ENCODE results near the gene TP53I13. TPM values are rescaled to one million over a fixed set of nuclear protein-coding genes. Genes with fewer than 3 reads are reported as not detected.
"Not testable (repeated sequence)": the region's sequence is repeated elsewhere in the genome, so short reads cannot be mapped to it uniquely, and the experiment has no call there.

The TP53I13 gene
- total RNA-seq, 2 experiments from 2014 or later, result 46.7 to 50.2 TPM

DNA sequence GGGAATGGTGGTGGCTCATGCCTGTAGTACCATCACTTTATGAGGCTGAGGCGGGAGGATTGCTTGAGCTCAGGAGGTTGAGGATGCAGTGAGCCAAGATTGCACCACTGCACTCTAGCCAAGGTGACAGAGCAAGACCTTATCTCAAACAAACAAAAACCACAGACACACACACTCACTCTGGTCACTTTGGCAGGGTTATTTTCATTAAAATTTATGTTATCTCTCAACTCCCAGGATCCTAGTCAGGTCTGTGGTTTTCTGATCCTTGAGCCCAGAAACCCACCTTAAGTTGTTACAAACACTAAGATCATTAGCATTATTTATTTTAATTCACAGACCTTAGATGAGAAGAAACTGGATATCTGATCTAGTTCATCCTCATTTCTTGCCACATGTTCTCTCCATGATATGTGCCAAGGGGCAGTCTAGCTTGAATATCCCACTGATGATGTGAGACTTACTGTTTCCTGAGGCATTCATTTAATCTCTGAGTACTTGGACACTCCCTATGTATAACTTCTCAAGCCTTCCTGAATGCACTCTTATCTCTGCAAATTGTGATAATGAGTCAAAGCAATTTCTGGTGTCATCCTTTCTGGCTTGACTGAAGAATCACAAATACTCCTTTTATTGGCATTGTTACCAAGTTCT is 11.3 kb upstream of the TP53I13 start:
- peaks cover 21% of the 10 kb centered on the region for H3K4me1 Mint-ChIP-seq (ENCODE audit: low read depth)
- intact Hi-C loops (cut with micrococcal nuclease), result no loop called here
- peaks cover 3% of the 10 kb centered on the region for H3K36me3 Mint-ChIP-seq (ENCODE audit: low read depth)
- H3K4me3 Mint-ChIP-seq, result no peak overlapping the region
- CTCF ChIA-PET, result interaction anchor here (0.6 to 3.5 kb wide), 3 partner anchors 15 to 337 kb away, joined by 3 to 14 read pairs (median 3); no protein-coding TSS in a partner anchor
- H3K27ac Mint-ChIP-seq, result no peak overlapping the region
- TF ChIP-seq, protein P1, sequence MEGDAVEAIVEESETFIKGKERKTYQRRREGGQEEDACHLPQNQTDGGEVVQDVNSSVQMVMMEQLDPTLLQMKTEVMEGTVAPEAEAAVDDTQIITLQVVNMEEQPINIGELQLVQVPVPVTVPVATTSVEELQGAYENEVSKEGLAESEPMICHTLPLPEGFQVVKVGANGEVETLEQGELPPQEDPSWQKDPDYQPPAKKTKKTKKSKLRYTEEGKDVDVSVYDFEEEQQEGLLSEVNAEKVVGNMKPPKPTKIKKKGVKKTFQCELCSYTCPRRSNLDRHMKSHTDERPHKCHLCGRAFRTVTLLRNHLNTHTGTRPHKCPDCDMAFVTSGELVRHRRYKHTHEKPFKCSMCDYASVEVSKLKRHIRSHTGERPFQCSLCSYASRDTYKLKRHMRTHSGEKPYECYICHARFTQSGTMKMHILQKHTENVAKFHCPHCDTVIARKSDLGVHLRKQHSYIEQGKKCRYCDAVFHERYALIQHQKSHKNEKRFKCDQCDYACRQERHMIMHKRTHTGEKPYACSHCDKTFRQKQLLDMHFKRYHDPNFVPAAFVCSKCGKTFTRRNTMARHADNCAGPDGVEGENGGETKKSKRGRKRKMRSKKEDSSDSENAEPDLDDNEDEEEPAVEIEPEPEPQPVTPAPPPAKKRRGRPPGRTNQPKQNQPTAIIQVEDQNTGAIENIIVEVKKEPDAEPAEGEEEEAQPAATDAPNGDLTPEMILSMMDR (IDR thresholded peaks at IDR 0.05), result no peak
- POLR2A ChIA-PET, result interaction anchor here (0.8 to 1.2 kb wide), 2 partner anchors 8 to 187 kb away, joined by 3 to 5 read pairs; no protein-coding TSS in a partner anchor
- no peak for DNase-seq
- ATAC-seq, result peak; percentile 50
- no peaks in the 10 kb centered on the region for H3K9me3 Mint-ChIP-seq
- H3K27me3 Mint-ChIP-seq, result no peaks in the 10 kb centered on the region

DNA sequence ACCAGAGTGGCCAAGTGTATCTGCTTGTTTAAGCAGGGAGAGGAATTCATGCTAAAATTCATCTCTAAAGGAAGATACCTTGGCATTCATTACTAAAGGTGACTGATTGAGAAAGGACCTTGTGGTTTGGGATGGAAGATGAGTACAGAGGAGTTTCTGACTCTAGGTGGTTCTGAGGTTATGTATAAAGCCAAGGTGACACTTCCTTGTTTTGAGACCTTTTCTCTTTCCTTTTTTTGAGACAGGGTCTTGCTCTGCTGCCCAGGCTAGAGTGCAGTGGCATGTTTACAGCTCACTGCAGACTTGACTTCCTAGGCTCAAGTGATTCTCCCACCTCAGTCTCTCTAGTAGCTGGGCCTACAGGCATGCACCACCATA is 10.8 kb upstream of the TP53I13 start:
- CTCF ChIA-PET, result interaction anchor here (3.5 kb wide), 1 partner anchor 188 kb away, joined by 14 read pairs; no protein-coding TSS in a partner anchor
- Mint-ChIP-seq H3K36me3 (ENCODE audit: low read depth) (peaks cover 7% of the 10 kb centered on the region), H3K27ac (no peak overlapping the region), H3K4me3 (no peak overlapping the region), H3K4me1 (ENCODE audit: low read depth) (peaks cover 25% of the 10 kb centered on the region), H3K27me3 (no peaks in the 10 kb centered on the region), H3K9me3 (no peaks in the 10 kb centered on the region)
- POLR2A ChIA-PET, result interaction anchor here (0.8 kb wide), 1 partner anchor 60 kb away, joined by 3 read pairs; no protein-coding TSS in a partner anchor
- ATAC-seq (peak; percentile 62), DNase-seq (no peak)
- TF ChIP-seq, protein P1 (IDR thresholded peaks at IDR 0.05), result no peak
- intact Hi-C loops (cut with micrococcal nuclease), result no loop called here

DNA sequence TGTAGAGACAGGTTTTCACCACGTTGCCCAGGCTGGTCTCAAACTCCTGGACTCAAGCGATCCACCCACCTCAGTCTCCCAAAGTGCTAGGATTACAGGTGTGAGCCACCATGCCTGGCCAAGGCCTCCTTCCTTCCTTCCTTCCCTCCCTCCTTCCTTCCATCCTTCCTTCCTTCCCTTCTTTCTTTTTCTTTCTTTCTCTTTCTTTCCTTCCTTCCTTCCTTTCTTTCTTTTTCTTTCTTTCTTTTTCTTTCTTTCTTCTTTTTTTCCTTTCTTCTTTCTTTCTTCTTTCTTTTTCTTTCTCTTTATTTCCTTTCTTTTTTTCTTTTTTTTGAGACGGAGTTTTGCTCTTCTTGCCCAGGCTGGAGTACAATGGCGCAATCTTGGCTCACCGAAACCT is 10.4 kb upstream of the TP53I13 start:
- POLR2A ChIA-PET, result interaction anchor here (0.8 kb wide), 1 partner anchor 59 kb away, joined by 3 read pairs; no protein-coding TSS in a partner anchor
- ATAC-seq; DNase-seq; H3K27ac Mint-ChIP-seq; H3K36me3 Mint-ChIP-seq (ENCODE audit: low read depth); intact Hi-C loops (cut with micrococcal nuclease); H3K9me3 Mint-ChIP-seq; H3K27me3 Mint-ChIP-seq; H3K4me3 Mint-ChIP-seq: not testable (repeated sequence)
- CTCF ChIA-PET, result interaction anchor here (0.9 to 3.5 kb wide), 2 partner anchors 188 kb away, joined by 5 to 14 read pairs; no protein-coding TSS in a partner anchor
- peaks cover 29% of the 10 kb centered on the region for H3K4me1 Mint-ChIP-seq (ENCODE audit: low read depth)

DNA sequence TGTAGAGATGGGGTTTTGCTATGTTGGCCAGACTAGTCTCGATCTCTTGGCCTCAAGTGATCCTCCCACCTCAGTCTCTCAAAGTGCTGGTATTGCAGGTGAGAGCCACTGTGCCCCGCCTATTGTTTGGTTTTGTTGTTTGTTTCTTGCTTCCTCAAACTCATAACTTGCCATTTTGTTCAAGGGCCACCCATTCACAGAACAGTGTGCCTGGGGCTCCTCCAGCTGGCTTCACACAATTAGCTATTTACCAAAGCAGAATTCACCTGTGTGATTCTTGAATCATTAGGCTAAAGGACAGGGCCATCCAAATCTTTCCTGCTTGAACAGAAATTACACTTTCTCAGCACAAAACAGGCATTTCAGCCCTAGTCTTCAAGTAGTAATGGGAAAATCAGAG is 8.9 kb upstream of the TP53I13 start:
- DNase-seq, result no peak
- POLR2A ChIA-PET, result interaction anchor here (1.0 kb wide), 1 partner anchor 14 kb away, joined by 3 read pairs; no protein-coding TSS in a partner anchor
- ATAC-seq, result no peak
- CTCF ChIA-PET, result no interaction called here
- TF ChIP-seq, protein P1 (IDR thresholded peaks at IDR 0.05), result no peak
- H3K27ac Mint-ChIP-seq, result no peak overlapping the region
- H3K36me3 Mint-ChIP-seq (ENCODE audit: low read depth), result peaks cover 14% of the 10 kb centered on the region
- H3K4me1 Mint-ChIP-seq (ENCODE audit: low read depth), result peaks cover 36% of the 10 kb centered on the region
- H3K9me3 Mint-ChIP-seq, result no peaks in the 10 kb centered on the region
- intact Hi-C loops (cut with micrococcal nuclease), result no loop called here
- H3K27me3 Mint-ChIP-seq, result no peaks in the 10 kb centered on the region
- H3K4me3 Mint-ChIP-seq, result no peak overlapping the region

DNA sequence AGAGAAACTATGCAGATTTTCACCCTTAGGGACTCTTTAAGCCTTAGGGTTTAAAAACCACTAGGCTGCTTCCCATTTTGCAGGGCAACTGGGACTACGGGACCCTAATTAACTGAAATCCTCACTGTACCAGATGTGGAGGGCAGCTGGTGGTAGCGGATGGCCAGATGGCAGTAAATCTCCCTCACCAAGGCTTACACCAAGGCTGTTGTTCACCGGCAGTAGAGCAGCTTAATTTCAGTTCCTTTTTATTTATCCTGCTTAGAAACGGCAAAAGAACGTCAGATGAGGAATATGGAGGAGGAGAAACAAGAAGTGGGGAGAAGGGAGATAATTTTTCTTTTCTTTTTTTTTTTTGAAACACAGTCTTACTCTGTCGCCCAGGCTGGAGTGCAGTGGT is 8.2 kb upstream of the TP53I13 start:
- TF ChIP-seq, protein P1 (IDR thresholded peaks at IDR 0.05), result no peak
- H3K36me3 Mint-ChIP-seq (ENCODE audit: low read depth), result peaks cover 14% of the 10 kb centered on the region
- no peaks in the 10 kb centered on the region for H3K27me3 Mint-ChIP-seq
- H3K4me3 Mint-ChIP-seq, result no peak overlapping the region
- intact Hi-C loops (cut with micrococcal nuclease), result no loop called here
- H3K4me1 Mint-ChIP-seq (ENCODE audit: low read depth), result peaks cover 38% of the 10 kb centered on the region
- no peak for ATAC-seq
- POLR2A ChIA-PET, result no interaction called here
- H3K27ac Mint-ChIP-seq, result no peak overlapping the region
- CTCF ChIA-PET, result interaction anchor here (1.5 to 2.5 kb wide), 2 partner anchors 23 to 190 kb away, joined by 3 to 8 read pairs; no protein-coding TSS in a partner anchor
- DNase-seq, result no peak
- H3K9me3 Mint-ChIP-seq, result no peaks in the 10 kb centered on the region

Data from activated CD8-positive, alpha-beta T cell treated with anti-CD3 and anti-CD28 coated beads for 36 hours (primary cell).